Effector memory CD4-positive, alpha-beta T cell (primary cell): ENCODE measurements around the gene TSHZ2.
A peak's percentile ranks its signal among the peaks of the same experiment; 100 is the strongest.

Experiments used
- DNase-seq, 3 donors: peaks; one replicate each; pipeline ENCODE4 v3.0.0-alpha.2; 2020
- H3K27ac ChIP-seq: 2 replicates; pipeline ENCODE4 v1.7.0; 2013; ENCODE audit warnings: mild to moderate bottlenecking, low read length, moderate library complexity; ENCODE audit not compliant: insufficient read depth, poor library complexity, severe bottlenecking
- H3K27me3 ChIP-seq: replicated peaks from 2 replicates; pipeline ENCODE4 v1.7.0; 2013; ENCODE audit warnings: mild to moderate bottlenecking, low read length; ENCODE audit not compliant: insufficient read depth, control insufficient read depth, poor library complexity, severe bottlenecking
- H3K36me3 ChIP-seq: 2 replicates; pipeline ENCODE4 v1.7.0; 2013; ENCODE audit warnings: mild to moderate bottlenecking, low read length, moderate library complexity; ENCODE audit not compliant: control insufficient read depth, insufficient read depth
- H3K4me1 ChIP-seq: 2 replicates; pipeline ENCODE4 v1.7.0; 2013; ENCODE audit warnings: low read length, mild to moderate bottlenecking; ENCODE audit not compliant: control insufficient read depth, insufficient read depth, poor library complexity, severe bottlenecking
- H3K4me3 ChIP-seq: 2 replicates; pipeline ENCODE4 v1.7.0; 2013; ENCODE audit warnings: low read length, low read depth, mild to moderate bottlenecking; ENCODE audit not compliant: insufficient read depth, poor library complexity, severe bottlenecking
- H3K9me3 ChIP-seq: 2 replicates; pipeline ENCODE4 v1.7.0; 2013; ENCODE audit warnings: mild to moderate bottlenecking, low read length, moderate library complexity; ENCODE audit not compliant: control insufficient read depth

Gene TSHZ2

GRCh38 chr20:52994184-52994970, 22.2 kb downstream of the TSHZ2 start:
- no peak for DNase-seq
- no peaks in the 10 kb centered on the region for H3K4me1 ChIP-seq
- no peaks in the 10 kb centered on the region for H3K36me3 ChIP-seq
- no peak overlapping the region for H3K4me3 ChIP-seq
- H3K27ac ChIP-seq: no peak overlapping the region
- no peaks in the 10 kb centered on the region for H3K27me3 ChIP-seq
- H3K9me3 ChIP-seq: no peaks in the 10 kb centered on the region

- Histone ChIP-seq H3K4me3 (no peak overlapping the region), H3K27ac (no peak overlapping the region), H3K9me3 (no peaks in the 10 kb centered on the region)
Measured at GRCh38 chr20:52996130-52996529, 24.0 kb downstream of the TSHZ2 start.

GRCh38 chr20:52996658-52997057, 24.5 kb downstream of the TSHZ2 start:
- Histone ChIP-seq H3K4me3 (no peak overlapping the region), H3K27me3 (no peaks in the 10 kb centered on the region), H3K9me3 (no peaks in the 10 kb centered on the region), H3K27ac (no peak overlapping the region), H3K36me3 (no peaks in the 10 kb centered on the region), H3K4me1 (peaks cover 4% of the 10 kb centered on the region)
- DNase-seq: no peak

More at GRCh38 chr20:52996130-52996529, 24.0 kb downstream of the TSHZ2 start:
- H3K27me3 ChIP-seq: no peaks in the 10 kb centered on the region
- H3K4me1 ChIP-seq: peaks cover 3% of the 10 kb centered on the region
- no peak for DNase-seq
- no peaks in the 10 kb centered on the region for H3K36me3 ChIP-seq

GRCh38 chr20:52998268-52998667, 26.1 kb downstream of the TSHZ2 start:
- H3K9me3 ChIP-seq: no peaks in the 10 kb centered on the region
- no peaks in the 10 kb centered on the region for H3K36me3 ChIP-seq
- H3K27ac ChIP-seq: no peak overlapping the region
- H3K4me3 ChIP-seq: no peak overlapping the region
- DNase-seq: no peak
- H3K4me1 ChIP-seq: peaks cover 11% of the 10 kb centered on the region
- H3K27me3 ChIP-seq: no peaks in the 10 kb centered on the region

- Histone ChIP-seq H3K9me3 (no peaks in the 10 kb centered on the region), H3K27me3 (no peaks in the 10 kb centered on the region), H3K27ac (no peak overlapping the region), H3K36me3 (no peaks in the 10 kb centered on the region), H3K4me3 (no peak overlapping the region), H3K4me1 (peaks cover 11% of the 10 kb centered on the region)
- DNase-seq: no peak
Measured at GRCh38 chr20:52999040-52999439, 26.9 kb downstream of the TSHZ2 start.

GRCh38 chr20:53001498-53002301, 29.5 kb downstream of the TSHZ2 start:
- H3K4me3 ChIP-seq: peak overlapping the region; percentile 32
- H3K27ac ChIP-seq: peak overlapping the region; percentile 61
- H3K27me3 ChIP-seq: no peaks in the 10 kb centered on the region
- no peak for DNase-seq
- peaks cover 11% of the 10 kb centered on the region for H3K4me1 ChIP-seq
- H3K9me3 ChIP-seq: no peaks in the 10 kb centered on the region
- no peaks in the 10 kb centered on the region for H3K36me3 ChIP-seq

GRCh38 chr20:53002786-53003185, 30.6 kb downstream of the TSHZ2 start:
- Histone ChIP-seq H3K4me3 (no peak overlapping the region), H3K27ac (no peak overlapping the region)
- no peak for DNase-seq

GRCh38 chr20:53003420-53004154, 31.4 kb downstream of the TSHZ2 start:
- H3K36me3 ChIP-seq: no peaks in the 10 kb centered on the region
- no peak overlapping the region for H3K27ac ChIP-seq
- H3K4me3 ChIP-seq: no peak overlapping the region
- H3K27me3 ChIP-seq: no peaks in the 10 kb centered on the region
- no peak for DNase-seq
- no peaks in the 10 kb centered on the region for H3K9me3 ChIP-seq
- H3K4me1 ChIP-seq: peaks cover 11% of the 10 kb centered on the region

More at GRCh38 chr20:53002786-53003185, 30.6 kb downstream of the TSHZ2 start:
- no peaks in the 10 kb centered on the region for H3K27me3 ChIP-seq
- H3K9me3 ChIP-seq: no peaks in the 10 kb centered on the region
- H3K4me1 ChIP-seq: peaks cover 11% of the 10 kb centered on the region
- no peaks in the 10 kb centered on the region for H3K36me3 ChIP-seq

- Histone ChIP-seq H3K27ac (no peak overlapping the region), H3K4me3 (no peak overlapping the region), H3K4me1 (peaks cover 11% of the 10 kb centered on the region), H3K27me3 (no peaks in the 10 kb centered on the region), H3K9me3 (no peaks in the 10 kb centered on the region), H3K36me3 (no peaks in the 10 kb centered on the region)
- no peak for DNase-seq
Measured at GRCh38 chr20:53004267-53004813, 32.2 kb downstream of the TSHZ2 start.
